Retinal pigment epithelial cell (primary cell): ENCODE results near the gene DHRS7.

Source experiments
- DNase-seq: peaks from one replicate; pipeline ENCODE4 v3.0.0-alpha.2; 2010; ENCODE audit warnings: low read depth
- H3K4me3 ChIP-seq: 2 replicates; pipeline ENCODE4 v1.5.1; 2011; ENCODE audit warnings: mild to moderate bottlenecking, low read length, control low read depth, moderate library complexity
- TF ChIP-seq, protein P1 (sequence below): conservative IDR thresholded peaks from 2 replicates; pipeline ENCODE4 v1.5.1; 2011; ENCODE audit warnings: low read depth, low read length, control low read depth, inconsistent platforms

DHRS7 gene

DNA sequence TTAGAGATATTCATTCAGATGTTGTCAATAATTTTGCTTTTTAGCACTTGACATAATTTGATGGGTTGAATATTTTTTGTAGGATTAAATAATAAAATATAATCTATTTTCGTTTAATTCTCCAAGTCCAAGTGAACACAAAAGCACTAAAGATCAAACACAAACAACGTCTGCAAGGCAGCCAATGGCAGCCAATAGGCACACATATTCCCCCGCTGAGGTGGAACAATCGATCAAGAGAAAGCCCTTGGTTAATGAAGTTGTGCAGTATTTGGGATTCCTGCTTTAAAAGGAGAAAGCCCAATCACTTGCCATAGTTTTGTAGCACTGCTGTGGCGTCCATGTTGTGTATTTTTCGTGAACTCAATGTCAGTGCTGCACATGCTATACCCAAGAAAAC, 1.5 kb downstream of the DHRS7 start:
- no peak overlapping the region for H3K4me3 ChIP-seq
- DNase-seq, result no peak
- TF ChIP-seq, protein P1, sequence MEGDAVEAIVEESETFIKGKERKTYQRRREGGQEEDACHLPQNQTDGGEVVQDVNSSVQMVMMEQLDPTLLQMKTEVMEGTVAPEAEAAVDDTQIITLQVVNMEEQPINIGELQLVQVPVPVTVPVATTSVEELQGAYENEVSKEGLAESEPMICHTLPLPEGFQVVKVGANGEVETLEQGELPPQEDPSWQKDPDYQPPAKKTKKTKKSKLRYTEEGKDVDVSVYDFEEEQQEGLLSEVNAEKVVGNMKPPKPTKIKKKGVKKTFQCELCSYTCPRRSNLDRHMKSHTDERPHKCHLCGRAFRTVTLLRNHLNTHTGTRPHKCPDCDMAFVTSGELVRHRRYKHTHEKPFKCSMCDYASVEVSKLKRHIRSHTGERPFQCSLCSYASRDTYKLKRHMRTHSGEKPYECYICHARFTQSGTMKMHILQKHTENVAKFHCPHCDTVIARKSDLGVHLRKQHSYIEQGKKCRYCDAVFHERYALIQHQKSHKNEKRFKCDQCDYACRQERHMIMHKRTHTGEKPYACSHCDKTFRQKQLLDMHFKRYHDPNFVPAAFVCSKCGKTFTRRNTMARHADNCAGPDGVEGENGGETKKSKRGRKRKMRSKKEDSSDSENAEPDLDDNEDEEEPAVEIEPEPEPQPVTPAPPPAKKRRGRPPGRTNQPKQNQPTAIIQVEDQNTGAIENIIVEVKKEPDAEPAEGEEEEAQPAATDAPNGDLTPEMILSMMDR, result no peak

DNA sequence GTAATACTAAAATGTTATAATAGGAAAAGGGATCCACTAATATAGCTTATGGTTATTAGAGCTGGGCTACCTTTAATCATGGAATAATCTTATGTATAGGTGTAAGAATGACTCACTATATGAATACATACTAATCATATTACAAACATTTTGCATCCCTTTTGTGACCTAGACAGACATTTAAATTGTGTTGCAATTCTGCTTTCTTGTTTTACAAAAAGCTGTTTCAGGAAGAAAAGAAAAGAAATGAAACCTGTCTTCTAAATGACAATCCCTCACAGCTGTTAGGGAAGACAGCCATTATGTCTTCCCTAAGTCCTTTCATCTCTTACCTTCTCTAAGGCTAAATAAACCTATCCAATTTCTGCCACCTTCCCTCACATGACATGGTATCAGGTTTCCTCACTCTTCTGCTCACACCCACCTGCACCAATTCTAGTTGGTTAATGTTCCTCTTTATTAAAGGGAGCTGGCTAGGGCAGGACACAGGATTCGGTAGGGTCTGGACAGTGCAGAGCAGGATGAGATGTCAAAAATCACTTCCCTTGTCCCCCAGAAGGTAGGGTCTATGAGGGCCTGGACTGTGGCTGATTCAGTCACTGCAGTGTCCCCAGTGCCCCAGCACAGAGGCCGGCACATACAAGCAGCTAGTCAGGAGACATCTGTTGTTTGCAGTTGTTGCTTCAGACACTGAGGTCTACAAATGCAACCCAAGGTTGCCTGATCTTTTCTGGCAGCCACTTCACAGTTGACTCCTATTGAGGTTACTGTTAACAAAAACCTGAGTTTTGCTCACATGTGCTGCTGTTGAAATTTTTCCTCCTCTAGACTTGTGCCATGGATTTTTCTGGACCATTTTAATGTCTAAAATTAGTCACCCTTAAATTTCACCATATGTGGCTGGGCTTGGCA, 3.7 kb downstream of the DHRS7 start:
- TF ChIP-seq, protein P1, result no peak
- no peak overlapping the region for H3K4me3 ChIP-seq
- DNase-seq, result no peak

DNA sequence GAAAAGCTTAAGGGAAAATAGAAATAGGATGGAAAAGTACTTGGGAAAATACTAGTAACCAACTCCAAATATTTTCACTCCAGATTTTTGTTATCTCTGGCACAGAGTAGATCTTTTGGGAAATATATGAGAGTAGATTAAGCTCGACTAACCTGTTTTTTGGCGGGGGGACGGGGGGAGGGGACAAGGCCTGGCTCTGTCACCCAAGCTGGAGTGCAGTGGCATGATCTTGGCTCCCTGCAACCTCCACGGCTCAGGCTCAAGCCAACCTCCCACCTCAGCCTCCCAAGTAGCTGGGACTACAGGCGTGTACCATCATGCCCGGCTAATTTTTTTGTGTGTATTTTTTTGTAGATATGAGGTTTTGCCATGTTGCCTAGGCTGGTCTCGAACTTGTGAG, 4.8 kb downstream of the DHRS7 start:
- TF ChIP-seq, protein P1, result no peak
- H3K4me3 ChIP-seq, result no peak overlapping the region
- no peak for DNase-seq

DNA sequence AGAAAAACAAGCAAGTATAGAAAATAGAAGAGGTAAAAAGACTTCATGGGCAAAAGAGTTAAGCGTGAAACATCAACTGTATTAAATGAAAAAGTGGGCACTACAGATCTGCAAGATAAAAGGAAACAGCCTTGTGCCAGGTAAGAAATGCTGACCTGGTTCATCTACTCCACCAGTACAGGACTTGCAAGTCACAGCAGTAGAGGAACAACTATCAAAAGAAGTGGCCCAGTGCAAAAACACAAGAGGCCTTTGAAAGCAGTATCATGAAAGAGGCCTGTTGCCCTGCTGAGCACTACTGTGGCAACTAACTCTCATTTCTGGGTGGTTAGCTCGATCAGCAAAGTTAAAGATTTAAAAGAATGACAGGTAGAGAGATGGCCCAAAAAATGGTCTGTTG, 10.5 kb downstream of the DHRS7 start:
- DNase-seq, result no peak
- no peak overlapping the region for H3K4me3 ChIP-seq
- TF ChIP-seq, protein P1, result no peak

DNA sequence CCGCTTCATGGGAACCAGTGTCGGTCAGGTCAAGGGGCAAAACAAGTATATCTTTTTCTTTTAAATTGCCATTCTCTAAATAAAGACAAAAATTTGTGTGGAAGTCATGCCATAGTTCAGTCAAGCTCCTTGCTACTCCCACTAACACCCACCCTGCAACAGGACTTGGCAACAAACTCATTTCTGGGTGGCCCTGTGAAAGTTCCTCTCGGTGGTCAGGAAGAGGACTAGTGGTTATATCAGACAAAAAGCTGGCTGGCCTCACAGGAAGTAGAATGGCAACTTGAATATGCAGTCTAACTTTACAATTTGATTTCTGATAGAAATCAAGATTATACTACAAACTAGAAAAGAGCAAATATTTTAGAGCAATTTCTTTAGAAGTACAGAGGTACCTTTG, 11.2 kb downstream of the DHRS7 start:
- TF ChIP-seq, protein P1, result no peak
- H3K4me3 ChIP-seq, result no peak overlapping the region
- DNase-seq, result no peak

DNA sequence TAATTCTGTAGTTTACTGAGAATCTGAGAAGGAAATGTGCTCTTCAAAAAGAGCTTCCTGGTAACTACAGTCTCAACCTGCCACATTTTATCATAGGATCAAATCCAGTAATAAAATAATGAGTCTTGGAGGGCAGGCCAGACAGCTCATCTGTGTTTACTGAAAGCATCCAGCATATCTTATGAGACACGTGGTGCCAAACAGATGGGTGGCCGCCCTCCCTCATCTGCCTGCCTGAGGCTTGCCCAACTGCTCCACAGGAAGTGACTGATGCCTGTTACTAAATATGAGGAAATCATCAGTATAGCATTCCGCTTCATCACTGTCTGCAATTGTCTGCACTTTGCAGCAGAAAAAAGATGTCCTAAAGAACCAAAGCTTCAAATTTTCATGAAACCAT, 13.5 kb downstream of the DHRS7 start:
- no peak overlapping the region for H3K4me3 ChIP-seq
- TF ChIP-seq, protein P1, result no peak

DNA sequence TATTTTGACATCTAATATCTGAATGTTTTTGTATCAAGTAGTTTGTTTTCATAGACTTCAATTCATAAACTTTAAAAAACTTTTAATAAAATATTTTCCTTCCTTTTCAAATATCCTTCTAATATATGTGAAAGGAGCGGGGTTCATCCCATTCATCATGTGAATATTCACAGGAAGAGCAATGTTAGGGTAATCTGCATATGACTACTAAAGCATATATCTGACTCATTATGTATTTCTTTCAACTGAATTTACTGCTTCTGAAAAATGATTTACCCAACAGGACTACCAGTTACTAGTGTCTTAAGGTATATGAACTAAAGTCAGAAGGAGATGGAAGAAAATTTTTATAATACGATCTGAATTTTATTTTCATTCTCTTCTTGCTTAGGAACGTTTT, 30.5 kb downstream of the DHRS7 start:
- no peak for DNase-seq

More for the DNA sequence above, 13.5 kb downstream of the DHRS7 start:
- DNase-seq, result no peak

More for the DNA sequence above, 30.5 kb downstream of the DHRS7 start:
- TF ChIP-seq, protein P1, result no peak
- H3K4me3 ChIP-seq, result no peak overlapping the region
